GM18870 (cell line): ENCODE results near the gene USP9X.
"Not testable (repeated sequence)": the region's sequence is repeated elsewhere in the genome, so short reads cannot be mapped to it uniquely, and the experiment has no call there.

Source experiments
- ATAC-seq: cut with Tn5 transposase; IDR thresholded peaks from one replicate; pipeline ENCODE4 v1.9.1; 2021; ENCODE audit warnings: moderate library complexity; ENCODE audit not compliant: unreplicated experiment

Gene USP9X

GRCh38 chrX:41273638-41274037 is 188.4 kb downstream of the USP9X start:
- no peak for ATAC-seq

- no peak for ATAC-seq
Measured at GRCh38 chrX:41275661-41276609, 190.7 kb downstream of the USP9X start.

- no peak for ATAC-seq
Measured at GRCh38 chrX:41276661-41277506, 191.6 kb downstream of the USP9X start.

GRCh38 chrX:41282307-41282706 is 197.1 kb downstream of the USP9X start:
- not testable (repeated sequence) for ATAC-seq

GRCh38 chrX:41285928-41286327 is 200.7 kb downstream of the USP9X start:
- ATAC-seq, result not testable (repeated sequence)
